DOHH2 (cell line): Measurements from ENCODE around the gene LGALS7.

Experiments used
- CTCF ChIP-seq: fragments of 200-600 bp; sonication (generic); IDR thresholded peaks from one replicate; pipeline ENCODE4 v1.5.1; 2014; ENCODE audit warnings: antibody characterized with exemption, mild to moderate bottlenecking, low read depth, low read length; ENCODE audit not compliant: poor library complexity, severe bottlenecking
- EZH2phosphoT487 ChIP-seq: fragments of 200-600 bp; sonication (generic); IDR thresholded peaks from 2 replicates; pipeline ENCODE4 v1.6.1; 2017; ENCODE audit warnings: borderline replicate concordance, mild to moderate bottlenecking, antibody characterized with exemption, low read length, moderate library complexity, mixed read lengths

GRCh38 chr19:38781058-38781457, 7.7 kb upstream of the LGALS7 start:
- TF ChIP-seq CTCF = no peak
- no peak for TF ChIP-seq EZH2phosphoT487
